K562 (cell line): Measurements from ENCODE around the gene DPH6. TPM values are rescaled to one million over a fixed set of nuclear protein-coding genes. Genes with fewer than 3 reads are reported as not detected.

Source experiments
- ATAC-seq: fragments of 200-7000 bp; cut with Tn5 transposase; 3 replicates; pipeline ENCODE4 v1.9.1; 2020; ENCODE audit warnings: moderate library complexity
- BruUV-seq: library from RNA; stranded (reverse); fragments of 400-500 nt; replicated peaks from 2 replicates; lab custom pipeline; 2021; lab: Mats Ljungman, UMichigan
- CTCF ChIA-PET: fragments of 300-600 bp; formaldehyde crosslinking; extraction: SDS; loops from one replicate; lab custom pipeline; 2021; ENCODE audit warnings: low intra/inter-chr PET ratio; lab: Yijun Ruan, JAX
- POLR2A ChIA-PET: fragments of 300-600, 350-650 bp; sonication (Branson Sonifier 250); formaldehyde crosslinking; extraction: SDS; loops from one replicate; lab custom pipeline; 2021; ENCODE audit warnings: antibody characterized with exemption, inconsistent platforms; lab: Yijun Ruan, JAX
- DNase-seq, 4 experiments: peaks; one replicate each; pipeline versions ENCODE4 v3.0.0 to v3.0.0-alpha.2; 2011 to 2018; ENCODE audit warnings: low spot score in 3 of 4, mixed read lengths in 3 of 4; ENCODE audit errors: extremely low read depth in 1 of 4
- FAIRE-seq: peaks from 2 replicates; lab custom pipeline; 2011; peaks lifted over from hg19 to GRCh38; lab: Jason Lieb, UNC
- H2AFZ ChIP-seq: 2 replicates; pipeline ENCODE4 v1.6.0; 2011; ENCODE audit warnings: low read depth, low read length, control low read depth, inconsistent platforms
- H3K27ac ChIP-seq: fragments of 200-600 bp; 3 replicates; pipeline ENCODE4 v1.8.0; 2011; ENCODE audit warnings: low read depth, mild to moderate bottlenecking, control low read depth, inconsistent platforms, low read length, moderate library complexity, mixed read lengths; ENCODE audit errors: extremely low read depth
- H3K27me3 ChIP-seq, 2 experiments: fragments of 300-600 bp in 1 of 2; 2 replicates in 1 of 2; 3 replicates in 1 of 2; pipeline versions ENCODE4 v1.6.0 to v1.8.0; 2011; ENCODE audit warnings: inconsistent platforms in 2 of 2, low read length in 2 of 2, mild to moderate bottlenecking in 1 of 2, mixed read lengths in 1 of 2, moderate library complexity in 1 of 2; ENCODE audit not compliant: control insufficient read depth in 2 of 2, insufficient read depth in 2 of 2
- H3K36me3 ChIP-seq: fragments of 300-600 bp; 3 replicates; pipeline ENCODE4 v1.8.0; 2011; ENCODE audit warnings: mild to moderate bottlenecking, low read length, inconsistent platforms; ENCODE audit not compliant: control insufficient read depth, insufficient read depth
- H3K4me1 ChIP-seq, 2 experiments: fragments of 200-600 bp in 1 of 2; replicated peaks in 1 of 2; 2 replicates in 1 of 2; 3 replicates in 1 of 2; pipeline versions ENCODE4 v1.5.1 to v1.8.0; 2011; ENCODE audit warnings: inconsistent platforms in 2 of 2, low read length in 2 of 2, mild to moderate bottlenecking in 1 of 2, mixed read lengths in 1 of 2, moderate library complexity in 1 of 2; ENCODE audit not compliant: control insufficient read depth in 2 of 2, insufficient read depth in 2 of 2
- H3K4me2 ChIP-seq: 2 replicates; pipeline ENCODE4 v1.6.1; 2011; ENCODE audit warnings: low read length, control low read depth, inconsistent platforms, mixed read lengths; ENCODE audit not compliant: insufficient read depth
- H3K4me3 ChIP-seq: fragments of 200-600 bp; sonication (generic), shearing (Covaris generic); 2 replicates; pipeline ENCODE4 v1.5.1; 2016; ENCODE audit warnings: control low read depth, inconsistent platforms
- H3K79me2 ChIP-seq: fragments of 200-600 bp; 3 replicates; pipeline ENCODE4 v1.8.0; 2011; ENCODE audit warnings: low read length, inconsistent platforms; ENCODE audit not compliant: control insufficient read depth, insufficient read depth
- H3K9ac ChIP-seq, 2 experiments: 2 replicates each; pipeline versions ENCODE4 v1.6.0 to v1.6.1; 2011; ENCODE audit warnings: low read depth in 2 of 2, low read length in 2 of 2, control low read depth in 1 of 2, inconsistent platforms in 1 of 2, mild to moderate bottlenecking in 1 of 2, mixed read lengths in 1 of 2; ENCODE audit not compliant: insufficient read depth in 1 of 2
- H3K9me1 ChIP-seq: one replicate; pipeline ENCODE4 v1.6.0; 2011; ENCODE audit warnings: inconsistent platforms, mild to moderate bottlenecking, low read length, moderate library complexity; ENCODE audit not compliant: control insufficient read depth, insufficient read depth
- H3K9me3 ChIP-seq: replicated peaks from 2 replicates; pipeline ENCODE4 v1.5.1; 2011; ENCODE audit warnings: low read depth, low read length, inconsistent platforms; ENCODE audit not compliant: control insufficient read depth, insufficient read depth
- H4K20me1 ChIP-seq: replicated peaks from 2 replicates; pipeline ENCODE4 v1.6.1; 2011; ENCODE audit warnings: low read length, inconsistent platforms, mixed read lengths; ENCODE audit not compliant: control insufficient read depth, insufficient read depth
- CBX5 ChIP-seq: IDR thresholded peaks from 2 replicates; pipeline ENCODE4 v1.6.1; 2014; ENCODE audit warnings: low read depth, borderline replicate concordance
- CEBPZ ChIP-seq: fragments of 150-350 bp; IDR thresholded peaks from 2 replicates; pipeline ENCODE4 v1.6.1; 2014; ENCODE audit warnings: low read depth, mild to moderate bottlenecking, low read length, borderline replicate concordance
- CHD2 ChIP-seq: IDR thresholded peaks from 2 replicates; pipeline ENCODE4 v1.6.1; 2011; ENCODE audit warnings: low read depth, low read length
- EZH2 ChIP-seq: IDR thresholded peaks from 2 replicates; pipeline ENCODE4 v1.6.1; 2012; ENCODE audit warnings: low read depth, mild to moderate bottlenecking, inconsistent platforms, low read length, borderline replicate concordance
- POLR2AphosphoS2 ChIP-seq: IDR thresholded peaks from 2 replicates; pipeline ENCODE4 v1.6.1; 2012; ENCODE audit warnings: low read length, improper control_type of control experiment
- XRCC4 ChIP-seq: IDR thresholded peaks from one replicate; pipeline ENCODE4 v1.6.1; 2011; ENCODE audit not compliant: insufficient read depth, insufficient read length; ENCODE audit errors: extremely low read depth
- ZC3H11A ChIP-seq: IDR thresholded peaks from 2 replicates; pipeline ENCODE4 v1.6.1; 2012; ENCODE audit warnings: low read depth, low read length, improper control_type of control experiment
- ZNF512 ChIP-seq: IDR thresholded peaks from 2 replicates; pipeline ENCODE4 v1.6.1; 2016; ENCODE audit warnings: missing genetic modification characterization, missing compliant biosample characterization
- ZNF778 ChIP-seq: fragments of 450-650 bp; formaldehyde crosslinking; IDR thresholded peaks from 2 replicates; pipeline ENCODE4 v1.4.0; 2020; ENCODE audit warnings: mild to moderate bottlenecking, moderate library complexity
- WGBS: fragments of 100-300 bp; shearing (Covaris generic); methylation state at CpG from one replicate; pipeline ENCODE4 v1.1.6; 2016; ENCODE audit warnings: low coverage, mixed read lengths; ENCODE audit not compliant: insufficient coverage; ENCODE audit errors: missing lambda C conversion rate; 5-methylcytosine and 5-hydroxymethylcytosine counted together
- in situ Hi-C: fragments of 300-500 bp; cut with MboI; formaldehyde crosslinking; loops from 4 replicates; pipeline ENCODE4 v1.15.0; 2018; ENCODE audit warnings: inconsistent platforms, mixed read lengths
- intact Hi-C: fragments of 100-400 bp; cut with micrococcal nuclease; formaldehyde crosslinking; loops from 2 replicates; pipeline ENCODE4 v1.14.2; 2022
- polyA plus RNA-seq, 8 experiments: library from polyadenylated mRNA; depleted of rRNA in 4 of 8; stranded (reverse) in 5 of 8; unstranded in 3 of 8; fragments of >200 nt; fragmentation: Nextera tagmentation in 2 of 8; fragmentation: Illumina TruSeq in 1 of 8; extraction: Ambion mirVana in 2 of 8; extraction: Trizol in 1 of 8; gene quantifications; 2 replicates each; pipeline versions ENCODE4 v1.2.1 to v1.2.3, GENCODE V29; 2011 to 2014; ENCODE audit warnings: inconsistent platforms in 1 of 8, missing spikeins in 1 of 8
- total RNA-seq, 7 experiments: library from RNA; depleted of rRNA in 6 of 7; stranded (reverse); fragments of >200 nt in 6 of 7; fragmentation: Illumina TruSeq in 2 of 7; extraction: Trizol in 2 of 7; gene quantifications; 2 replicates each; pipeline versions ENCODE4 v1.2.1 to v1.2.3, GENCODE V29; 2011 to 2021; ENCODE audit warnings: low replicate concordance in 1 of 7
- TF ChIP-seq, protein P1 (sequence below): sonication (generic); formaldehyde crosslinking; IDR thresholded peaks from 2 replicates; pipeline ENCODE4 v1.9.0; 2022; ENCODE audit warnings: mild to moderate bottlenecking, missing genetic modification reagents

DPH6 gene
- total and polyA plus RNA-seq, 9 of the 15 experiments (the other 6 are each of a cell fraction or from before 2014, with no cell fraction given): 10.1 to 69.1 (median 18.8) TPM

- Histone ChIP-seq H3K79me2 (no peaks in the 10 kb centered on the region), H3K9me3 (no peaks in the 10 kb centered on the region), H3K36me3 (no peaks in the 10 kb centered on the region), H3K4me2 (no peak overlapping the region), H3K9ac (no peak overlapping the region), H3K4me1 (no peaks in the 10 kb centered on the region), H2AFZ (no peak overlapping the region), H3K27me3 (no peaks in the 10 kb centered on the region), H3K27ac (no peak overlapping the region), H4K20me1 (no peaks in the 10 kb centered on the region), H3K4me3 (no peak overlapping the region), H3K9me1 (no peaks in the 10 kb centered on the region)
- ChIA-PET CTCF (no interaction called here), POLR2A (no interaction called here)
- 96% methylated on average over 4 of the region's 4 CpGs for WGBS
- in situ Hi-C loops (no loop called here), intact Hi-C loops (no loop called here)
- DNase-seq (no peak), FAIRE-seq (no peak), ATAC-seq (no peak)
- BruUV-seq: no TSS peak
- TF ChIP-seq XRCC4 (no peak), CHD2 (no peak), EZH2 (no peak), CBX5 (no peak)
- TF ChIP-seq, protein P1, sequence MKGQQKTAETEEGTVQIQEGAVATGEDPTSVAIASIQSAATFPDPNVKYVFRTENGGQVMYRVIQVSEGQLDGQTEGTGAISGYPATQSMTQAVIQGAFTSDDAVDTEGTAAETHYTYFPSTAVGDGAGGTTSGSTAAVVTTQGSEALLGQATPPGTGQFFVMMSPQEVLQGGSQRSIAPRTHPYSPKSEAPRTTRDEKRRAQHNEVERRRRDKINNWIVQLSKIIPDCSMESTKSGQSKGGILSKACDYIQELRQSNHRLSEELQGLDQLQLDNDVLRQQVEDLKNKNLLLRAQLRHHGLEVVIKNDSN (CRISPR knock-in tag): no peak
Observed at GRCh38 chr15:35436422-35436821, 109.5 kb downstream of the DPH6 start.

DNA sequence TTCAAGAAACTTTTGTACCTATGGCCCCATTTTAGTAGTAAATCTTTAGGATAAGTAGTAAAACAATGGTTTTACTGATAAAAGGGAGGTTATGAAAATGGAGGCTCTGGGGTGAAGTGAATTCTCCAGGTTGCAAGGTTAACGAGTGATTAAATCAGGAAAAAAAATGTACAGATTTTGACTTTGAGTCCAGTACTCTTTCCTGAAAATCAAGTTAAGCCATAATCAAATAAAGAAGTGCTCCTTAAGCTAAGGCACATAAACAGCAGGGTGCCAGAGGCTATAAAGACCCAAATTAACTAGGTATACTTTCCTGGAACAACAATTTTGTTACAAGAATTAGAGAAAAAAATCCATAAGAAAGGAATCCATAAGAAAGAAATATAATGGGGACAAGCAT is 114.7 kb downstream of the DPH6 start:
- no TSS peak for BruUV-seq
- H3K36me3 ChIP-seq: no peaks in the 10 kb centered on the region
- intact Hi-C loops: no loop called here
- H3K9me1 ChIP-seq: no peaks in the 10 kb centered on the region
- H3K4me3 ChIP-seq: no peak overlapping the region
- H3K4me1 ChIP-seq: no peaks in the 10 kb centered on the region
- no peak for ATAC-seq
- TF ChIP-seq CEBPZ (no peak), ZNF512 (tag) (no peak), ZC3H11A (no peak), ZNF778 (CRISPR knock-in tag) (no peak), POLR2AphosphoS2 (no peak)
- no peak for FAIRE-seq
- DNase-seq: no peak
- H3K4me2 ChIP-seq: no peak overlapping the region
- whole genome bisulfite sequencing: 27% methylated on average over 1 of the region's 1 CpG
- no peaks in the 10 kb centered on the region for H3K9me3 ChIP-seq
- no peaks in the 10 kb centered on the region for H3K79me2 ChIP-seq
- ChIA-PET CTCF (no interaction called here), POLR2A (interaction anchor here (0.6 kb wide), 1 partner anchor 1439 kb away, joined by 3 read pairs; no protein-coding TSS in a partner anchor)
- no peak overlapping the region for H2AFZ ChIP-seq
- H4K20me1 ChIP-seq: no peaks in the 10 kb centered on the region
- no peak overlapping the region for H3K9ac ChIP-seq
- in situ Hi-C loops: no loop called here
- H3K27me3 ChIP-seq: no peaks in the 10 kb centered on the region
- H3K27ac ChIP-seq: no peak overlapping the region
